Endothelial cell of umbilical vein (primary cell): ENCODE data around the gene TERT. TPM values are rescaled to one million over a fixed set of nuclear protein-coding genes. Genes with fewer than 3 reads are reported as not detected.

ENCODE experiments used
- BruUV-seq: library from RNA; stranded (reverse); fragments of 400-500 nt; replicated peaks from 2 replicates; lab custom pipeline; 2021; lab: Mats Ljungman, UMichigan
- CTCF ChIA-PET: fragments of 300-600, 350-600 bp; sonication (Branson Sonifier 250); formaldehyde crosslinking; loops from one replicate; lab custom pipeline; 2021; ENCODE audit warnings: antibody characterized with exemption, inconsistent platforms; lab: Charles Lee
- POLR2A ChIA-PET: fragments of 300-600, 350-600 bp; sonication (Branson Sonifier 250); formaldehyde crosslinking; loops from one replicate; lab custom pipeline; 2021; ENCODE audit warnings: antibody characterized with exemption, inconsistent platforms; lab: Charles Lee
- DNase-seq: peaks from one replicate; pipeline ENCODE4 v3.0.0-alpha.2; 2011; ENCODE audit warnings: low read depth, low spot score
- FAIRE-seq: peaks from 2 replicates; lab custom pipeline; 2011; peaks lifted over from hg19 to GRCh38; lab: Jason Lieb, UNC
- H2AFZ ChIP-seq: 2 replicates; pipeline ENCODE4 v1.6.0; 2012; ENCODE audit warnings: low read depth, low read length, control low read depth, inconsistent platforms
- H3K27ac ChIP-seq: 2 replicates; pipeline ENCODE4 v1.5.1; 2011; ENCODE audit warnings: low read depth, mild to moderate bottlenecking, control low read depth, low read length, moderate library complexity; ENCODE audit not compliant: insufficient read depth
- H3K27me3 ChIP-seq, 2 experiments: 2 replicates each; pipeline versions ENCODE4 v1.6.0 to v1.6.1; 2011; ENCODE audit warnings: low read length in 2 of 2, mixed read lengths in 1 of 2; ENCODE audit not compliant: control insufficient read depth in 2 of 2, insufficient read depth in 2 of 2
- H3K36me3 ChIP-seq, 2 experiments: 2 replicates in 1 of 2; 3 replicates in 1 of 2; pipeline ENCODE4 v1.5.1; 2011; ENCODE audit warnings: low read length in 2 of 2, mild to moderate bottlenecking in 1 of 2, moderate library complexity in 1 of 2; ENCODE audit not compliant: control insufficient read depth in 2 of 2, insufficient read depth in 2 of 2; ENCODE audit errors: extremely low read depth in 1 of 2
- H3K4me1 ChIP-seq: 3 replicates; pipeline ENCODE4 v1.5.1; 2011; ENCODE audit warnings: mild to moderate bottlenecking, low read length; ENCODE audit not compliant: control insufficient read depth, insufficient read depth; ENCODE audit errors: extremely low read depth
- H3K4me2 ChIP-seq: 2 replicates; pipeline ENCODE4 v1.6.1; 2011; ENCODE audit warnings: low read length, control low read depth, mixed read lengths; ENCODE audit not compliant: insufficient read depth
- H3K4me3 ChIP-seq, 3 experiments: fragments of 200-600 bp in 1 of 3; sonication (generic), shearing (Covaris generic) in 1 of 3; replicated peaks in 1 of 3; 2 replicates each; pipeline ENCODE4 v1.5.1; 2011 to 2016; ENCODE audit warnings: control low read depth in 3 of 3, low read length in 3 of 3, mild to moderate bottlenecking in 2 of 3, inconsistent platforms in 1 of 3, low read depth in 1 of 3, moderate library complexity in 1 of 3; ENCODE audit not compliant: insufficient read depth in 1 of 3
- H3K79me2 ChIP-seq: 2 replicates; pipeline ENCODE4 v1.6.0; 2012; ENCODE audit warnings: low read length, inconsistent platforms; ENCODE audit not compliant: control insufficient read depth, insufficient read depth
- H3K9ac ChIP-seq: replicated peaks from 2 replicates; pipeline ENCODE3; 2011; ENCODE audit warnings: low read length, control low read depth; ENCODE audit not compliant: insufficient read depth; ENCODE audit errors: extremely low read depth
- H3K9me1 ChIP-seq: replicated peaks from 3 replicates; pipeline ENCODE4 v1.6.0; 2011; ENCODE audit warnings: mild to moderate bottlenecking, low read length; ENCODE audit not compliant: control insufficient read depth, insufficient read depth; ENCODE audit errors: extremely low read depth
- H3K9me3 ChIP-seq: replicated peaks from 2 replicates; pipeline ENCODE4 v1.5.1; 2012; ENCODE audit warnings: low read length, inconsistent platforms; ENCODE audit not compliant: control insufficient read depth, insufficient read depth
- H4K20me1 ChIP-seq: replicated peaks from 2 replicates; pipeline ENCODE3; 2011; ENCODE audit warnings: mild to moderate bottlenecking, low read length; ENCODE audit not compliant: control insufficient read depth, insufficient read depth; ENCODE audit errors: extremely low read depth
- CTCF ChIP-seq, 2 donors: IDR thresholded peaks; 1 replicate in 1 of 2; 2 replicates in 1 of 2; pipeline ENCODE4 v1.5.1; 2011; ENCODE audit warnings: low read length in 2 of 2, mild to moderate bottlenecking in 2 of 2, moderate library complexity in 2 of 2, control low read depth in 1 of 2, inconsistent platforms in 1 of 2, low read depth in 1 of 2; ENCODE audit not compliant: insufficient read depth in 1 of 2; ENCODE audit errors: extremely low read depth in 1 of 2
- EZH2 ChIP-seq: IDR thresholded peaks from 2 replicates; pipeline ENCODE4 v1.6.1; 2012; ENCODE audit warnings: borderline replicate concordance, low read depth, mild to moderate bottlenecking, moderate library complexity, low read length, inconsistent platforms; ENCODE audit not compliant: severe bottlenecking
- FOS ChIP-seq: IDR thresholded peaks from 2 replicates; pipeline ENCODE4 v1.6.1; 2011; ENCODE audit warnings: mild to moderate bottlenecking, low read length, moderate library complexity, borderline replicate concordance; ENCODE audit not compliant: insufficient read depth
- GATA2 ChIP-seq: IDR thresholded peaks from 2 replicates; pipeline ENCODE4 v1.7.0; 2011; ENCODE audit warnings: low read depth, mild to moderate bottlenecking, moderate library complexity, mixed read lengths, low read length; ENCODE audit not compliant: insufficient read length, insufficient read depth
- MAX ChIP-seq: IDR thresholded peaks from 2 replicates; pipeline ENCODE4 v1.6.1; 2011; ENCODE audit not compliant: insufficient read depth, insufficient read length
- MYC ChIP-seq: IDR thresholded peaks from one replicate; pipeline ENCODE4 v1.6.1; 2011; ENCODE audit warnings: mild to moderate bottlenecking, low read depth, low read length
- POLR2A ChIP-seq: IDR thresholded peaks from 2 replicates; pipeline ENCODE4 v1.6.1; 2012; ENCODE audit warnings: low read depth, mild to moderate bottlenecking, control low read depth, low read length
- POLR2AphosphoS5 ChIP-seq: IDR thresholded peaks from 2 replicates; pipeline ENCODE4 v1.6.1; 2012; ENCODE audit warnings: low read depth, mild to moderate bottlenecking, control low read depth, low read length, moderate library complexity; ENCODE audit not compliant: insufficient read depth
- dilution Hi-C: fragments of 300-500 bp; cut with MboI; formaldehyde crosslinking; loops from one replicate; pipeline ENCODE4 v1.15.0; 2019; ENCODE audit warnings: low sequenced_read_pairs; ENCODE audit not compliant: extremely low pct_ligation_motif_present
- intact Hi-C: fragments of 100-400 bp; cut with micrococcal nuclease; formaldehyde crosslinking; loops from one replicate; pipeline ENCODE4 v1.10.0; 2022
- polyA plus RNA-seq, 4 experiments: library from polyadenylated mRNA; depleted of rRNA in 3 of 4; stranded (reverse) in 3 of 4; unstranded in 1 of 4; fragments of >200 nt; gene quantifications; 2 replicates each; pipeline versions ENCODE4 v1.2.1 to v1.2.3, GENCODE V29; 2011 to 2012; ENCODE audit warnings: missing spikeins in 1 of 4
- total RNA-seq: library from RNA; stranded (reverse); gene quantifications from 2 replicates; pipeline ENCODE4 v1.2.3, GENCODE V29; 2021

Gene TERT
- total and polyA plus RNA-seq, 2 donors (not counting 3 experiments of a cell fraction or from before 2014, with no cell fraction given), result 0.04 TPM; not detected in 1

- no peak for TF ChIP-seq MYC
- Histone ChIP-seq H3K27ac (no peak overlapping the region), H3K27me3 (peaks cover 0 to 1% of the 10 kb centered on the region in 2 experiments), H3K4me2 (no peak overlapping the region), H3K9ac (no peak overlapping the region), H3K9me3 (no peaks in the 10 kb centered on the region), H3K36me3 (no peaks in the 10 kb centered on the region), H3K4me3 (no peak overlapping the region), H4K20me1 (no peaks in the 10 kb centered on the region), H3K4me1 (no peaks in the 10 kb centered on the region), H3K9me1 (no peaks in the 10 kb centered on the region), H3K79me2 (no peaks in the 10 kb centered on the region), H2AFZ (no peak overlapping the region)
- DNase-seq (no peak), FAIRE-seq (no peak)
- POLR2A ChIA-PET, result no interaction called here
- CTCF ChIA-PET, result interaction anchor here (0.9 kb wide), 1 partner anchor 24 kb away, joined by 3 read pairs; no protein-coding TSS in a partner anchor
- dilution Hi-C loops, result no loop called here
- BruUV-seq, result no TSS peak
- intact Hi-C loops, result no loop called here
Observed at GRCh38 chr5:1232780-1233179, 62.1 kb downstream of the TERT start.

- dilution Hi-C loops, result no loop called here
- DNase-seq (no peak), FAIRE-seq (no peak)
- no peaks in the 10 kb centered on the region for H3K9me1 ChIP-seq
- no peaks in the 10 kb centered on the region for H4K20me1 ChIP-seq
- H3K27me3 ChIP-seq, result peaks cover 0 to 2% of the 10 kb centered on the region in 2 experiments
- H3K36me3 ChIP-seq, result no peaks in the 10 kb centered on the region
- ChIA-PET CTCF (no interaction called here), POLR2A (no interaction called here)
- H3K9ac ChIP-seq, result no peak overlapping the region
- no peak overlapping the region for H3K27ac ChIP-seq
- TF ChIP-seq GATA2 (no peak), FOS (no peak), CTCF (IDR thresholded peaks at IDR 0.05; ENCODE audit: extremely low read depth in 1 of 2, insufficient read depth in 1 of 2, low read depth in 1 of 2, low read length in 2 of 2) (no peak), MAX (no peak), EZH2 (no peak), MYC (no peak), POLR2A (no peak), POLR2AphosphoS5 (no peak)
- intact Hi-C loops, result no loop called here
- H3K79me2 ChIP-seq, result no peaks in the 10 kb centered on the region
- H3K4me3 ChIP-seq, result no peak overlapping the region
- no peak overlapping the region for H2AFZ ChIP-seq
- H3K4me1 ChIP-seq, result no peaks in the 10 kb centered on the region
- no TSS peak for BruUV-seq
- no peak overlapping the region for H3K4me2 ChIP-seq
- H3K9me3 ChIP-seq, result no peaks in the 10 kb centered on the region
Observed at GRCh38 chr5:1231354-1231905, 63.4 kb downstream of the TERT start.
